HL-60 (cell line): ENCODE results near the gene TRIM47.

Experiments
- CTCF ChIP-seq: IDR thresholded peaks from one replicate; pipeline ENCODE4 v1.5.1; 2011; ENCODE audit warnings: low read length, control low read depth, inconsistent platforms; ENCODE audit not compliant: insufficient read depth
- POLR2AphosphoS5 ChIP-seq: IDR thresholded peaks from 2 replicates; pipeline ENCODE4 v1.6.1; 2012; ENCODE audit warnings: low read depth
- REST ChIP-seq: IDR thresholded peaks from 2 replicates; pipeline ENCODE4 v1.6.1; 2012; ENCODE audit warnings: low read depth; ENCODE audit not compliant: insufficient replicate concordance

- TF ChIP-seq CTCF: no peak
- TF ChIP-seq REST: no peak
- TF ChIP-seq POLR2AphosphoS5: no peak
Observed at GRCh38 chr17:75875940-75876189, 2.5 kb downstream of the TRIM47 start.
